NCI-H1092 treated with DMSO at 0.1 percent for 48 hours (cell line): ENCODE results near the gene TAT.
"Not testable (repeated sequence)": the region's sequence is repeated elsewhere in the genome, so short reads cannot be mapped to it uniquely, and the experiment has no call there.

ENCODE experiments used
- DNase-seq: peaks from one replicate; lab custom pipeline; 2025; lab: John Stamatoyannopoulos, UW

The TAT gene

GRCh38 chr16:71576971-71577370 is at the start of gene TAT:
TAT (minus strand) TSS chr16:71577092; CDS start chr16:71576415, 677 bp downstream.
- DNase-seq, result no peak

- no peak for DNase-seq
Observed at GRCh38 chr16:71626018-71626857, 49.3 kb upstream of the TAT start, which contains the start of gene MARVELD3. MARVELD3 (plus strand) TSS chr16:71626184; CDS start chr16:71626230, 46 bp downstream.

GRCh38 chr16:71625113-71625850 is 48.4 kb upstream of the TAT start:
- no peak for DNase-seq

- no peak for DNase-seq
Observed at GRCh38 chr16:71623597-71623996, 46.7 kb upstream of the TAT start.

- DNase-seq, result no peak
Observed at GRCh38 chr16:71622088-71622487, 45.2 kb upstream of the TAT start.

- no peak for DNase-seq
Observed at GRCh38 chr16:71618429-71618828, 41.5 kb upstream of the TAT start.

- DNase-seq, result not testable (repeated sequence)
Observed at GRCh38 chr16:71614956-71615355, 38.1 kb upstream of the TAT start.

- DNase-seq, result peak; percentile 57
Observed at GRCh38 chr16:71610936-71611871, 34.3 kb upstream of the TAT start.

- no peak for DNase-seq
Observed at GRCh38 chr16:71610447-71610846, 33.6 kb upstream of the TAT start.

GRCh38 chr16:71609066-71609465 is 32.2 kb upstream of the TAT start:
- no peak for DNase-seq

GRCh38 chr16:71600822-71601221 is 23.9 kb upstream of the TAT start:
- DNase-seq, result no peak

GRCh38 chr16:71598426-71598825 is 21.5 kb upstream of the TAT start:
- not testable (repeated sequence) for DNase-seq

GRCh38 chr16:71595340-71595826 is 18.5 kb upstream of the TAT start:
- not testable (repeated sequence) for DNase-seq

GRCh38 chr16:71594000-71594646 is 17.2 kb upstream of the TAT start:
- no peak for DNase-seq

GRCh38 chr16:71593048-71593999 is 16.4 kb upstream of the TAT start:
- DNase-seq, result no peak

GRCh38 chr16:71591917-71592316 is 15.0 kb upstream of the TAT start:
- no peak for DNase-seq

GRCh38 chr16:71590584-71590983 is 13.7 kb upstream of the TAT start:
- DNase-seq, result no peak

- not testable (repeated sequence) for DNase-seq
Observed at GRCh38 chr16:71590071-71590470, 13.2 kb upstream of the TAT start.

GRCh38 chr16:71589334-71589733 is 12.4 kb upstream of the TAT start:
- DNase-seq, result not testable (repeated sequence)

GRCh38 chr16:71585318-71585703 is 8.4 kb upstream of the TAT start:
- DNase-seq, result no peak
